ENCODE results near the gene ANKS3. TPM values are rescaled to one million over a fixed set of nuclear protein-coding genes. Genes with fewer than 3 reads are reported as not detected.
A peak's percentile ranks its signal among the peaks of the same experiment; 100 is the strongest.

Gene ANKS3
- total and polyA plus RNA-seq, 9 donors: 6.7 to 37.4 (median 29.6) TPM

DNA sequence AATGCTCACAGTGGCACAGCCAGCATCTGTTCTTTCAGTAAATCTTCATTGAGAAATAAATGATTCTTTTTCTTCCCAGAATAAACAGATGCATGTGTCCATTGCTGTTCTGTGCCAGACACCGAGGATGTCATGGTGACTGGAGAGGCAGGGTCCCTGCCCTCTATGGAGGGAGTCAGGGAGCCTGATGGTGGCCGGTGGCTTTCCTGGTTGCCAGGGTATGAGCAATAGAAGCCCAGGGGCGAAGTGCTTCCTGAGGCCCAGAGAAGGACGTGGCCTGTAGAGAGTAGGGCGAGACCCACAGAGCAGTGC, 70.7 kb downstream of the ANKS3 start:
- Histone ChIP-seq H3K4me1 (ENCODE audit: insufficient read depth) (peaks cover 3% of the 10 kb centered on the region), H3K9me3 (no peaks in the 10 kb centered on the region), H3K4me3 (no peak overlapping the region), H3K27me3 (no peaks in the 10 kb centered on the region), H3K36me3 (no peaks in the 10 kb centered on the region), H3K27ac (no peak overlapping the region)
- TF ChIP-seq, protein P1, sequence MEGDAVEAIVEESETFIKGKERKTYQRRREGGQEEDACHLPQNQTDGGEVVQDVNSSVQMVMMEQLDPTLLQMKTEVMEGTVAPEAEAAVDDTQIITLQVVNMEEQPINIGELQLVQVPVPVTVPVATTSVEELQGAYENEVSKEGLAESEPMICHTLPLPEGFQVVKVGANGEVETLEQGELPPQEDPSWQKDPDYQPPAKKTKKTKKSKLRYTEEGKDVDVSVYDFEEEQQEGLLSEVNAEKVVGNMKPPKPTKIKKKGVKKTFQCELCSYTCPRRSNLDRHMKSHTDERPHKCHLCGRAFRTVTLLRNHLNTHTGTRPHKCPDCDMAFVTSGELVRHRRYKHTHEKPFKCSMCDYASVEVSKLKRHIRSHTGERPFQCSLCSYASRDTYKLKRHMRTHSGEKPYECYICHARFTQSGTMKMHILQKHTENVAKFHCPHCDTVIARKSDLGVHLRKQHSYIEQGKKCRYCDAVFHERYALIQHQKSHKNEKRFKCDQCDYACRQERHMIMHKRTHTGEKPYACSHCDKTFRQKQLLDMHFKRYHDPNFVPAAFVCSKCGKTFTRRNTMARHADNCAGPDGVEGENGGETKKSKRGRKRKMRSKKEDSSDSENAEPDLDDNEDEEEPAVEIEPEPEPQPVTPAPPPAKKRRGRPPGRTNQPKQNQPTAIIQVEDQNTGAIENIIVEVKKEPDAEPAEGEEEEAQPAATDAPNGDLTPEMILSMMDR (IDR thresholded peaks at IDR 0.05): no peak
- TF ChIP-seq EP300 (IDR thresholded peaks at IDR 0.05): no peak
- TF ChIP-seq POLR2A (IDR thresholded peaks at IDR 0.05): no peak
- no peak for DNase-seq
- 70 to 85% (median 74%) methylated on average over 5 of the region's 5 CpGs for WGBS, 3 donors
- intact Hi-C loops (cut with DNase I): no loop called here

DNA sequence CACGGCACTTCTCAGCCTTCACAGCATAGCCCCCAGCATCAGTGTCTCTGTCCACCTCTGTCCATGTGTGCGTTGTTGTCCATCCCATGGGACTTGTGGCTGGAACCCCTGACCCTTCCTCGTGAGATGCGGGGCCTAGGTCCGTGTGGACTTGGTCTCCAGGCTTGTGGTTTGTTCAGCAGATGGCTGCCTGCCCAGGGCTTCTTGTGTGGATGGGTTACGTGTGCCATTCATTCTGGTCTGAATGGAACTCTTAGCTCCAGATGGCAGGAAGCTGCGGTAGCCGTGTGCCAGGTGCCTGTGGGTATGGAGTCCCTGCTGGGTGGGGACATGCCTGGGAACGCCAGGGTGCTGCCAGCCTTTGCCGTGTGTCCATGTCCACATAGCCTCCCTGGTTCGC, 72.4 kb downstream of the ANKS3 start:
- 85 to 92% (median 87%) methylated on average over 11 of the region's 11 CpGs for WGBS, 3 donors
- intact Hi-C loops (cut with DNase I): no loop called here
- Histone ChIP-seq H3K27me3 (no peaks in the 10 kb centered on the region), H3K9me3 (no peaks in the 10 kb centered on the region), H3K4me3 (no peak overlapping the region), H3K27ac (no peak overlapping the region), H3K36me3 (no peaks in the 10 kb centered on the region), H3K4me1 (ENCODE audit: insufficient read depth) (peaks cover 3% of the 10 kb centered on the region)
- no peak for DNase-seq
- TF ChIP-seq POLR2A (IDR thresholded peaks at IDR 0.05) (no peak), EP300 (IDR thresholded peaks at IDR 0.05) (no peak)
- TF ChIP-seq, protein P1 (IDR thresholded peaks at IDR 0.05): no peak

DNA sequence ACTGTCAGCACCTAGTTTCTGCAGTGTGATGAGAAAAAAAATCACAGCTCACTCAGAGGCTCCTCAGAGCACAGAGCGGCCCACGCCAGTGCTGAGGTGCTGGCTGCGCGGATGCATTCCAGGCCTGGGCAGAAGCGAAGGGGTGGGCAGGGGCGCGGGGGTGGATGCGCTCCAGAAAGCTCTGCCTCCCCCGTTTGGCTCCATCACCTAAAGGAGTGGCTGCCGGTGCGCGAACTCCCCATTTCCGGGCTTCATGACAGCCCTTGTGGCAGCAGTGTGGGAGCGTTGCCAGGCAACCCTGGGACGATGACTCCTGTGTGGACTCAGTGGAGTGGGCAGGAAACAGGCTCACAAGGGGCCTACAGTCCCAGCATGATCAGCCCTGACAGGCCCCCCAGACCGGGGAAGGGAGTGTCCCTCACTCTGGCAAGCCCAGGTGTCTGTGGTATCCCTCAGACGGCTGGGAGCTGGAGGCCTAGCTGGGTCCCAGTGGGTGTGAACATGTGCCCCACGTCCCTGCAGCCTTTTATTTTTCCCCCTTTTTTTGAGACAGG, 73.5 kb downstream of the ANKS3 start:
- peak in 3 of 5 donors; percentile 51 to 66 (median 53) for DNase-seq
- no peaks in the 10 kb centered on the region for H3K36me3 ChIP-seq

DNA sequence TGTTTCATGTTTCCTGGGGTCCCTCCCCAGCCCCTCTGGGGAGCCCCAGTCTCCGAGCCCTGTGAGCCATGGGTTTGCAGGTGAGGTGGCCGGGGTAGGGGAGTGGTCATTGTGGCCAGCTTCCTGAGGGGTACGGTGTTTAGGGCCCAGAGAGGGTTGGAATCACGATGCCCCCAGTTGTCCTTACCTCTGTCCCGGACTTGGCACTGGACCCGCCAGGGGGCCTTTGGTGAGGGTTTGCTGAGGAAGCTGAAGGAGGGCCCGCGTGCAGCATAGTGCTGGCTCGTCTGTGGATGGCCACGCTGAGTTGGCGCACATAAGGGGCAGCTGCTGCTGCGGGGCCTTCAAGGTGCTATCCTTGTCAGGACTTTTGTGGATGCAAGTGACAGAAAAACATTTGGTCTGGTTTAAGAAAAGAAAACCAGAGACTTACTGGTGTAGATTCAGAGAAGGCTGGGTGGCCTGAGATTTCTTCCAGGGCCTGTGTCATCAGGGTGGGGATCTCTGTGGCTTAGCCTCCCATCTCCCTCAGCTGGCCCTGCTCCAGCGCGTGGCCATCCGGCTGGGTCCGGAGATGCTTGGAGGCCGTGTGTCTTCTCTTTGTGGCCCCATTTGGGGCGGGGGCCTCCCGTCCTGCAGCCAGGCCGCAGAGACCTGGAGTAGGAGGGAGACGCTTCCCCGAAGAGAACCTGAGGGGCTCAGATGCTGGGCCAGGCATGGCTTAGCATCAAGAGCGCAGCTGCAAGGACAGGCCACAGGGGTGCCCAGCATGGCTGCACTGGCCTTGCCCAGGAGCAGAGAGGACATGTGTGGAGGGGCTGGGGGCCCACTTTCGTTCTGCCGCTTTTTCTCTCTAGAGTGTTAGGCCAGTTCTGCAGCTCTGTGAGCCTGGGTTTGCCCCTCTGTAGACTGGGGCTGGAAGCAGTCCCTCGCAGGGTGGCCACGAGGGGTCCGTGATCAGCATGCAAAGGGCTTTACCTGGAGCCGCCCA, 74.4 kb downstream of the ANKS3 start:
- no peak overlapping the region for H3K27ac ChIP-seq
- no peaks in the 10 kb centered on the region for H3K36me3 ChIP-seq
- H3K27me3 ChIP-seq: no peaks in the 10 kb centered on the region
- H3K4me1 ChIP-seq (ENCODE audit: insufficient read depth): peaks cover 3% of the 10 kb centered on the region
- no peak for DNase-seq
- H3K9me3 ChIP-seq: no peaks in the 10 kb centered on the region
- H3K4me3 ChIP-seq: no peak overlapping the region
- WGBS, 3 donors: 81 to 82% (median 81%) methylated on average over 29 of the region's 29 CpGs
- TF ChIP-seq, protein P1 (IDR thresholded peaks at IDR 0.05): no peak
- no peak for TF ChIP-seq POLR2A (IDR thresholded peaks at IDR 0.05)
- no peak for TF ChIP-seq EP300 (IDR thresholded peaks at IDR 0.05)
- intact Hi-C loops (cut with DNase I): no loop called here

More for the DNA sequence above, 73.5 kb downstream of the ANKS3 start:
- intact Hi-C loops (cut with DNase I): no loop called here
- no peaks in the 10 kb centered on the region for H3K9me3 ChIP-seq
- H3K4me3 ChIP-seq: no peak overlapping the region
- WGBS, 3 donors: 33 to 50% (median 44%) methylated on average over 14 to 18 of the region's 18 CpGs
- H3K4me1 ChIP-seq (ENCODE audit: insufficient read depth): peaks cover 3% of the 10 kb centered on the region
- H3K27ac ChIP-seq: no peak overlapping the region
- H3K27me3 ChIP-seq: no peaks in the 10 kb centered on the region
- TF ChIP-seq, protein P1 (IDR thresholded peaks at IDR 0.05): no peak
- TF ChIP-seq EP300 (IDR thresholded peaks at IDR 0.05) (no peak), POLR2A (IDR thresholded peaks at IDR 0.05) (no peak)
